ENCODE measurements around the gene SEC14L6.

The SEC14L6 gene

DNA sequence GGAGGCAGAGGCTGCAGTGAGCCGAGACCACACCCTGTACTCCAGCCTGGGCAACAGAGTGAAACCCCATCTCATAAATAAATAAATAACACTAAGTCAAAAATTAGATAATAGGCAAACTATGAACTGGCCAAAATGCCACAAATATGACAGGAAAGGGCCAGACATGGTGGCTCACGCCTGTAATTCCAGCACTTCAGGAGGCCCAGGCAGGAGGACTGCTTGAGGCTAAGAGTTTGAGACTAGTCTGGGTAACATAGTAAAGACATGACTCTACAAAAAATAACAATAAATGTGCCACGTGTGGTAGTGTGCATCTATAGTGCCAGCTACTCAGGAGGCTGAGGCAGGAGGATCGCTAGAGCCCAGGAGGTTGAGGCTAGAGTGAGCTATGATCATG lies 19.9 kb downstream of the SEC14L6 start:
- H3K9me3 ChIP-seq (ENCODE audit: control insufficient read depth, low read length): no peaks in the 10 kb centered on the region
- no peaks in the 10 kb centered on the region for H3K27me3 ChIP-seq (ENCODE audit: control insufficient read depth, insufficient read depth, low read length)
- H3K79me2 ChIP-seq: no peaks in the 10 kb centered on the region
- H2AFZ ChIP-seq: no peak overlapping the region
- H3K9ac ChIP-seq: no peak overlapping the region
- no peaks in the 10 kb centered on the region for H3K4me1 ChIP-seq
- no peak overlapping the region for H3K4me3 ChIP-seq (ENCODE audit: low read depth, low read length)
- TF ChIP-seq, protein P1, sequence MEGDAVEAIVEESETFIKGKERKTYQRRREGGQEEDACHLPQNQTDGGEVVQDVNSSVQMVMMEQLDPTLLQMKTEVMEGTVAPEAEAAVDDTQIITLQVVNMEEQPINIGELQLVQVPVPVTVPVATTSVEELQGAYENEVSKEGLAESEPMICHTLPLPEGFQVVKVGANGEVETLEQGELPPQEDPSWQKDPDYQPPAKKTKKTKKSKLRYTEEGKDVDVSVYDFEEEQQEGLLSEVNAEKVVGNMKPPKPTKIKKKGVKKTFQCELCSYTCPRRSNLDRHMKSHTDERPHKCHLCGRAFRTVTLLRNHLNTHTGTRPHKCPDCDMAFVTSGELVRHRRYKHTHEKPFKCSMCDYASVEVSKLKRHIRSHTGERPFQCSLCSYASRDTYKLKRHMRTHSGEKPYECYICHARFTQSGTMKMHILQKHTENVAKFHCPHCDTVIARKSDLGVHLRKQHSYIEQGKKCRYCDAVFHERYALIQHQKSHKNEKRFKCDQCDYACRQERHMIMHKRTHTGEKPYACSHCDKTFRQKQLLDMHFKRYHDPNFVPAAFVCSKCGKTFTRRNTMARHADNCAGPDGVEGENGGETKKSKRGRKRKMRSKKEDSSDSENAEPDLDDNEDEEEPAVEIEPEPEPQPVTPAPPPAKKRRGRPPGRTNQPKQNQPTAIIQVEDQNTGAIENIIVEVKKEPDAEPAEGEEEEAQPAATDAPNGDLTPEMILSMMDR (IDR thresholded peaks at IDR 0.05): no peak
- no peaks in the 10 kb centered on the region for H3K36me3 ChIP-seq (ENCODE audit: control insufficient read depth, insufficient read depth, low read length)
- no peak overlapping the region for H3K27ac ChIP-seq
- no peak overlapping the region for H3K4me2 ChIP-seq (ENCODE audit: low read length)

DNA sequence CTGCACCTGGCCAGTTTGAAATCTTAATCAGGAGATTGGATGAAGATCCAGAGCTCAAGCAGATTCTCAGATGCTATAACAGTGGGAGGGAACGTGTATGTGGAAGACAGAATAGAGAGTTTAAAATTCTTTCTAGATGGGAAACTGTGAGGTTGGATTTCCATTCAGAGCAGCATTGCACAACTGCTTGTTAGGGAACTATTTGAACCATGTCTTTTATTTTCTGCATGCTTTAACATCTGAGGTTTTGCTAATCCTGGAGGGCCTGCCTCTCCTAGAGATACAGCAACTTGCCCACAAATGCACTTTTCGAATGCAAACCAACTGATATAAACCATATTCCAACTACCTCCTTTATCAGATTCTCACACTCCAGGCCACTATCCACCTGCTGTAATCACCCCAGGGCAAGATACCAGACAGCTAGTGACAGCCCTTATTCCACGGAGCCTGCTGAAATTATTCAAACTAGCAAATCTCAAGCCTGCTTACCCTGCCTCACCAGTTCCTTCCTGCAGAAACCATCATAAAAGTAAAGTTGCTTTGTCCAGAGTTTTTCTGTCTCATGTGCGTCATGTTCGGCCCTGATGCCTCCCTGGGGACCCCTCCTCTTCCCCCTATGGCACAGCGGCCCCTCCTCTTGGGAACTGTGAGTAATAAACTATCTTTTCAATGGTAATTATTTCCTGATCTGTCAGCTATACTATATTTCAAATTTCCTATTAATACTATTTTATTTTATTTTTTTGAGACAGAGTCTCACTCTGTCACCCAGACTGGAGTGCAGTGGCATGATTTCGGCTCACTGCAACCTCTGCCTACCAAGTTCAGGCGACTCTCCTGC lies 22.7 kb downstream of the SEC14L6 start:
- H3K36me3 ChIP-seq (ENCODE audit: control insufficient read depth, insufficient read depth, low read length): no peaks in the 10 kb centered on the region
- TF ChIP-seq, protein P1 (IDR thresholded peaks at IDR 0.05): no peak
- no peaks in the 10 kb centered on the region for H3K27me3 ChIP-seq (ENCODE audit: control insufficient read depth, insufficient read depth, low read length)
- H3K9me3 ChIP-seq (ENCODE audit: control insufficient read depth, low read length): no peaks in the 10 kb centered on the region
- no peak overlapping the region for H3K4me2 ChIP-seq (ENCODE audit: low read length)
- no peak overlapping the region for H3K4me3 ChIP-seq (ENCODE audit: low read depth, low read length)
- H3K27ac ChIP-seq: no peak overlapping the region
- no peak overlapping the region for H3K9ac ChIP-seq
- no peaks in the 10 kb centered on the region for H3K79me2 ChIP-seq
- H2AFZ ChIP-seq: no peak overlapping the region
- no peaks in the 10 kb centered on the region for H3K4me1 ChIP-seq

DNA sequence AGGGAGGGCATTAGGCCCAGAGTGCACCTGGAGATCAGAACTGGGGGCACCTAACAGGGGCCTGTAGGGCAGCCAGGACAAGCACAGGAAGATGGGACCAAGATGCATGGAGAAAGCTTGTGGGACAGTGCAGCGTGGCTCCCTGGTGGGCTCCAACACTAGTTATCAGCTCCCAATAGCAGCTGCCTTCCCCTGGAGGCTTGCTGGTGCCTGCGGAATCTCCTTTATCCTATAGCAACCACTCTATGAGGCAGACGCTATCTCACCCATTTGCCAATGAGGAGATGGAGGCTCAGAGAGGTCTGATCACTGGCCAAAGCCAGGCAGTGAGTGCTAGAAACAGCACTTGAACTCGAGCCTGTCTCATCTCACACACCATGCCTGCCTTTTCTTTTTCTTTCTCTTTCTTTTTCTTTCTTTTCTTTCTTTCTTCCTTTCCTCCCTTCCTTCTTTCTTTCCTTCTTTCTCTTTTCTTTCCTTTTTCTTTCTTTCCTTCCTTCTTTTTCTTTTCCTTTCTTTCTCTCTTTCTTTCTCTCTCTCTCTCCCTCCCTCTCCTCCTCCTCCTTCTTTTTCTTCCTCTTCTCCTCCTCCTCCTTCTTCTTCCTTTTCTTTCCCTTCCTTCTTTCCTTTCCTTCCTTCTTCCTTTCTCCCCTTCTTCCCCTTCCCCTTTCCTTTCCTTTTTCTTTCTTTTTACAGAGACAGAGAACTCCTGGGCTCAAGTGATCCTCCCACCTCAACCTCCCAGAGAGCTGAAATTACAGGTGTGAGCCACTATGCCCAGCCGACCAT lies 25.0 kb downstream of the SEC14L6 start:
- Histone ChIP-seq H3K4me2 (ENCODE audit: low read length) (no peak overlapping the region), H3K27ac (no peak overlapping the region), H3K9me3 (ENCODE audit: control insufficient read depth, low read length) (no peaks in the 10 kb centered on the region), H3K27me3 (ENCODE audit: control insufficient read depth, insufficient read depth, low read length) (no peaks in the 10 kb centered on the region), H3K79me2 (no peaks in the 10 kb centered on the region), H3K9ac (no peak overlapping the region), H3K4me3 (ENCODE audit: low read depth, low read length) (no peak overlapping the region), H3K36me3 (ENCODE audit: control insufficient read depth, insufficient read depth, low read length) (no peaks in the 10 kb centered on the region), H2AFZ (no peak overlapping the region), H3K4me1 (no peaks in the 10 kb centered on the region)
- TF ChIP-seq, protein P1 (IDR thresholded peaks at IDR 0.05): no peak

DNA sequence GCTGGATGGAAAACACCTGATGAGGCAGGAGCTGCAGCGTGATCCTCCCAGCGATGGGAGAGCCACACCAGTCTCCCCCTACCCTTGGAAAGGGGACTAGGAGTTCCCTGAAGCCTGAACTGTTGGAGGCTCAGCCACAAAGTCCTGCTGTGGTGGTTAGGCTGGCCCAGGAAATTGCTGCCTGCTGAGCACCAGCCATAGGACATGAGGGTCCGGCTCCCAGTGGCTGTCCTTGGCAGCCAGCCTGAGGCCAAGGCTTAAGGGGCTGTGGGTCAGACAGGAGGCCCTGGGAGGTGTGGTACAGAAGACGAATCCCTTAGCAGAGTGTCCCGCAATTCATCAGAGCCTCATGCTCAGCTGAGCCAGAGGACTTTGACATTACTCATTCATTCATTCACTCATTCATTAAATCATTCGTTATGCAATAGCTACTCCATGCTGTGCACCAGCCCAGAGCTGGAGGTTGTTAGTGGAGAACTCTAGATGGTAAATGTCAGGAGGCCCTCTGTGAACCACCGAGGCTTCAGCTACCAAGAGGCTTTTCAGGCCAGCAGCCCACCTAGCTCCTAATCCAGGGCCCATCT lies 26.6 kb downstream of the SEC14L6 start:
- Histone ChIP-seq H3K36me3 (ENCODE audit: control insufficient read depth, insufficient read depth, low read length) (no peaks in the 10 kb centered on the region), H2AFZ (no peak overlapping the region), H3K4me3 (ENCODE audit: low read depth, low read length) (no peak overlapping the region), H3K27ac (no peak overlapping the region), H3K9ac (no peak overlapping the region), H3K9me3 (ENCODE audit: control insufficient read depth, low read length) (no peaks in the 10 kb centered on the region), H3K27me3 (ENCODE audit: control insufficient read depth, insufficient read depth, low read length) (no peaks in the 10 kb centered on the region), H3K4me2 (ENCODE audit: low read length) (no peak overlapping the region), H3K79me2 (no peaks in the 10 kb centered on the region), H3K4me1 (no peaks in the 10 kb centered on the region)
- TF ChIP-seq, protein P1 (IDR thresholded peaks at IDR 0.05): no peak

All from parathyroid adenoma (tissue), 2 donors.